Activated CD4-positive, alpha-beta T cell treated with anti-CD3 and anti-CD28 coated beads, Interleukin-2, amount 10 ng/mL, durations not matched to agents 7 days and 5 days (primary cell): ENCODE measurements around the gene GJA4. TPM values are rescaled to one million over a fixed set of nuclear protein-coding genes. Genes with fewer than 3 reads are reported as not detected.

Experiments
- CTCF ChIA-PET: fragments of 350-600 bp; sonication (Branson Sonifier 250); formaldehyde crosslinking; loops from one replicate; lab custom pipeline; 2021; ENCODE audit warnings: antibody characterized with exemption; lab: Charles Lee
- POLR2A ChIA-PET: fragments of 350-600 bp; sonication (Branson Sonifier 250); formaldehyde crosslinking; loops from one replicate; lab custom pipeline; 2021; ENCODE audit warnings: antibody characterized with exemption; lab: Charles Lee
- DNase-seq: peaks from one replicate; pipeline ENCODE4 v3.0.0-alpha.2; 2020
- H3K27ac Mint-ChIP-seq: one replicate; pipeline ENCODE4 v1.8.0; 2021; ENCODE audit warnings: mild to moderate bottlenecking, moderate library complexity, mixed read lengths
- H3K27me3 Mint-ChIP-seq: one replicate; pipeline ENCODE4 v1.8.0; 2021; ENCODE audit warnings: mixed read lengths
- H3K36me3 Mint-ChIP-seq: one replicate; pipeline ENCODE4 v1.8.0; 2021; ENCODE audit warnings: low read depth, mixed read lengths
- H3K4me1 Mint-ChIP-seq: one replicate; pipeline ENCODE4 v1.8.0; 2021; ENCODE audit warnings: mixed read lengths
- H3K4me3 Mint-ChIP-seq: one replicate; pipeline ENCODE4 v1.8.0; 2021; ENCODE audit warnings: mild to moderate bottlenecking, moderate library complexity, mixed read lengths
- H3K9me3 Mint-ChIP-seq: one replicate; pipeline ENCODE4 v1.8.0; 2021; ENCODE audit warnings: mixed read lengths
- total RNA-seq, 2 experiments: library from RNA; stranded (reverse); gene quantifications; one replicate each; pipeline ENCODE4 v1.2.3, GENCODE V29; 2021

The GJA4 gene
- total RNA-seq, 2 experiments from 2014 or later, result not detected

DNA sequence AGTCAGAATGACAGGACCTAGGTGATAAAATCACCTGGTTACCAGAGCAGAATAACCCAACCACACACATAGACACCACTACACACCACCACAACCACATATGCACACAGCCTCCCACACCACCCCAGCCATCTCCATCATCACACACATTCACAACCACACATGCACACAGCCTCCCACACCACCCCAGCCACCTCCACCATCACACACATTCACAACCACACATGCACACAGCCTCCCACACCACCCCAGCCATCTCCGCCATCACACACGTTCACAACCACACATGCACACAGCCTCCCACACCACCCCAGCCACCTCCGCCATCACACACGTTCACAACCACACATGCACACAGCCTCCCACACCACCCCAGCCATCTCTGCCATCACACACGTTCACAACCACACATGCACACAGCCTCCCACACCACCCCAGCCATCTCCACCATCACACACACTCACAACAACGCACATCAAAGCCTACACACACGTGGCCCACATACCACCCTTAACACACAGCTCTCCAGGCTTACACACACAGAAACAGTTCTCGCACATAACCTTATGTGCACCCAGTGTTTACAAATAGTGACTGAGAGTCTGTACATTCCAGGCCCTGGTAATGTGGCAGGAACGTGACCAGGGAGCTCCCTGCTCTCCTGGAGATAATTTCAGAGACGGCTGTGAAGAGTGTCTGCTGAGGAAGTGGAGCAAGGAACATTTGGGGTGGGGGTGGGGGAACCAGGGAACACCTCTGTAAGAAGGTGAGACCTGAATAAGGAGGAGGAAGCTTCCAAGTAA lies 15.1 kb upstream of the GJA4 start:
- DNase-seq, result no peak
- POLR2A ChIA-PET, result no interaction called here
- Mint-ChIP-seq H3K36me3 (no peaks in the 10 kb centered on the region), H3K27ac (no peak overlapping the region), H3K4me3 (no peak overlapping the region), H3K4me1 (no peaks in the 10 kb centered on the region), H3K9me3 (no peaks in the 10 kb centered on the region), H3K27me3 (peaks cover 32% of the 10 kb centered on the region)
- CTCF ChIA-PET, result no interaction called here

DNA sequence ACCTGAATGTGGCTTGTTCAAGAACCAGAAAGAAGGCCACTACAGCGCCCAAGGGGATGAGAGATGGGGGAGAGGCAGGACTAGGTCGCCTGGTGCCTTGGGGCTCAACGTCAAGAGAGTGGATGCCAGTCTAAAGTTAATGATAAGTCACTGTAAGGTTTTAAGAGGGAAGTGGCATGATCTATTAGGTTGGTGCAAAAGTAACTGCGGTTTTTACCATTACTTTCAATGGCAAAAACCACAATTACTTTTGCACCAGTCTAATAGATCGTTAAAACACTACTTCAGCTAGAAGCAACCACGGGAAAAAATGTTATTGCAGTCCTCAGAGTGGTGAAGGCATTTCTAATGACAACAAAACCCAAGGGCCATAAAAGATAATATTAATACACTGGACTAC lies 14.4 kb upstream of the GJA4 start:
- H3K4me3 Mint-ChIP-seq, result no peak overlapping the region
- H3K9me3 Mint-ChIP-seq, result no peaks in the 10 kb centered on the region
- H3K27ac Mint-ChIP-seq, result no peak overlapping the region
- peaks cover 37% of the 10 kb centered on the region for H3K27me3 Mint-ChIP-seq
- ChIA-PET CTCF (interaction anchor here (1.5 kb wide), 1 partner anchor 11 kb away, joined by 3 read pairs; no protein-coding TSS in a partner anchor), POLR2A (no interaction called here)
- DNase-seq, result no peak
- no peaks in the 10 kb centered on the region for H3K36me3 Mint-ChIP-seq
- no peaks in the 10 kb centered on the region for H3K4me1 Mint-ChIP-seq

DNA sequence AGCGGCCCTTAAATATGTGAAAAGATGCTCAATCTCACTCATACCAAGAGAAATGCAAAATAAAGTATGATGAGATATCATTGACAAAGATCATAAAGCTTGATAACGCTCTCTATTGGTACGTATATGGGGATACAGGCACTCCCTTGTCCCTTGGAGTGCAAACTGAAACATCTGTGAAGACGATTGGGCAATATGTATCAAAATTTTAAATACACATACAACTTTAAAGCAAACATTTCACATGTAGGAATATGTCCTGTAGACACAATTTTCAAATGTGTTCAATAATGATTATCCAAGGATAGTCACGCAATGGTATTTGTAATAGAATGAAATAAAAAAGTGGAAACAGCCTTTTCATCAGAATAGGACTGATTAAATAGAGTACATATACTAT lies 13.8 kb upstream of the GJA4 start:
- peaks cover 38% of the 10 kb centered on the region for H3K27me3 Mint-ChIP-seq
- no peak for DNase-seq
- H3K27ac Mint-ChIP-seq, result no peak overlapping the region
- POLR2A ChIA-PET, result no interaction called here
- no peaks in the 10 kb centered on the region for H3K9me3 Mint-ChIP-seq
- H3K36me3 Mint-ChIP-seq, result no peaks in the 10 kb centered on the region
- H3K4me3 Mint-ChIP-seq, result no peak overlapping the region
- CTCF ChIA-PET, result interaction anchor here (1.5 kb wide), 1 partner anchor 10 kb away, joined by 3 read pairs; no protein-coding TSS in a partner anchor
- H3K4me1 Mint-ChIP-seq, result no peaks in the 10 kb centered on the region

DNA sequence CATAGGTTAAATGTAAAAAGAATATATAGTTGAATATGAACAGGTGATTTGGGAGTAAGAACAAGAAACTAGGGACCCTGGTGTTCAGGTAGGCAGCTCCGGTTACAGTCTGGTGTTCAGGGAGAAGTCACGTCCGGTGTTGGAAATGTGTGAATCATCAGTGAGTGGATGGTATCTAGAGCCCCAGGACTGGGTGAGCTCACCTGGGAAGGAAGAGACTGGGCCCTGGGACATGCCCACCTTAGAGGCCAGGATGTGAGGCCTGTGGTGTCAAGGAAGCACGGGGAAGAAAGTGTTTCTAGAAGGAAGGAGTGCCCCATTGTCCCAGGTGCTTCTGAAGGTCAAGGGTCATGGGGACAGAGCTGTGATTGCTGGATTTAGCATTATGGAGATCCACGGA lies 13.3 kb upstream of the GJA4 start:
- Mint-ChIP-seq H3K4me3 (no peak overlapping the region), H3K36me3 (no peaks in the 10 kb centered on the region), H3K27me3 (peaks cover 38% of the 10 kb centered on the region), H3K4me1 (no peaks in the 10 kb centered on the region), H3K27ac (no peak overlapping the region), H3K9me3 (no peaks in the 10 kb centered on the region)
- CTCF ChIA-PET, result interaction anchor here (1.5 kb wide), 1 partner anchor 10 kb away, joined by 3 read pairs; no protein-coding TSS in a partner anchor
- POLR2A ChIA-PET, result no interaction called here
- no peak for DNase-seq

DNA sequence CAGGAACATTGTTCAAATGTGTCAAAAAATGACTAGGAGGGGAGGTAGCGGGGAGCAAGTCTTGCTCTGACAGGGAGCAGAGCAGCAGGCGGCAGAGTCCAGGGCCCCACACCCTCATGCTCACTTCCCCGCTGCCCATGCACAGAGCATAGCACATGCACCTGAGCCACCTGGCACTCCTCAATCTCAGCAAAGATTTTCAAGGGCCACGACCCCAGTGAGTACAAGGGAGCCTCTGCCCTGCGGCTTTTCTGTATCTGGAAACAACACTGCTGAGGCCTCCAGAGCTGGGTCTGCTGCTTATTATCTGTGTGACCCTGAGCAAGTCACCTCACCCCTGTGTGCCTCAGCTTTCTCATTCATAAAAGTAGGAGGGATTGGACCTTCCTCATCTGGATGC lies 12.8 kb upstream of the GJA4 start:
- POLR2A ChIA-PET, result no interaction called here
- no peak for DNase-seq
- no peak overlapping the region for H3K4me3 Mint-ChIP-seq
- H3K27me3 Mint-ChIP-seq, result peaks cover 38% of the 10 kb centered on the region
- H3K9me3 Mint-ChIP-seq, result no peaks in the 10 kb centered on the region
- H3K36me3 Mint-ChIP-seq, result no peaks in the 10 kb centered on the region
- CTCF ChIA-PET, result no interaction called here
- no peak overlapping the region for H3K27ac Mint-ChIP-seq
- no peaks in the 10 kb centered on the region for H3K4me1 Mint-ChIP-seq

DNA sequence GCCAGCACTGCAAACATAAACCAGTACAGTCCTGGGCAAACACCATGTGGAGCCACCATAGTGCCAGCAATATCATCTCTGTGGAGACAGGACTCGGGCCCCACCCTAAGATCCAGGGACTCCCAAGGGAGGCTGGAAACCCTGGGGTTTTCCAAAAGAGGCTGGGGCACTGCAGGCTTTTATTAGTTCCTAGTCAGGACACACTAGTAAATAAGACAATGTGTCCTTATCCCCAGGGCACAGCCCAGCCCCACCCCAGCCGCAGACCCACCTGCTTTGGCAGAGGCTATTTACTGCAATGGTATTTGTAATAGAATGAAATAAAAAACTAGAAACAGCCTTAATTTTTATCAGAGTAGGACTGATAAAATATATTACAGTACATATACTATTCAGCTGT lies 12.3 kb upstream of the GJA4 start:
- Mint-ChIP-seq H3K9me3 (no peaks in the 10 kb centered on the region), H3K36me3 (no peaks in the 10 kb centered on the region), H3K27ac (no peak overlapping the region), H3K4me1 (no peaks in the 10 kb centered on the region), H3K27me3 (peaks cover 38% of the 10 kb centered on the region), H3K4me3 (no peak overlapping the region)
- DNase-seq, result no peak
- CTCF ChIA-PET, result no interaction called here
- POLR2A ChIA-PET, result no interaction called here

DNA sequence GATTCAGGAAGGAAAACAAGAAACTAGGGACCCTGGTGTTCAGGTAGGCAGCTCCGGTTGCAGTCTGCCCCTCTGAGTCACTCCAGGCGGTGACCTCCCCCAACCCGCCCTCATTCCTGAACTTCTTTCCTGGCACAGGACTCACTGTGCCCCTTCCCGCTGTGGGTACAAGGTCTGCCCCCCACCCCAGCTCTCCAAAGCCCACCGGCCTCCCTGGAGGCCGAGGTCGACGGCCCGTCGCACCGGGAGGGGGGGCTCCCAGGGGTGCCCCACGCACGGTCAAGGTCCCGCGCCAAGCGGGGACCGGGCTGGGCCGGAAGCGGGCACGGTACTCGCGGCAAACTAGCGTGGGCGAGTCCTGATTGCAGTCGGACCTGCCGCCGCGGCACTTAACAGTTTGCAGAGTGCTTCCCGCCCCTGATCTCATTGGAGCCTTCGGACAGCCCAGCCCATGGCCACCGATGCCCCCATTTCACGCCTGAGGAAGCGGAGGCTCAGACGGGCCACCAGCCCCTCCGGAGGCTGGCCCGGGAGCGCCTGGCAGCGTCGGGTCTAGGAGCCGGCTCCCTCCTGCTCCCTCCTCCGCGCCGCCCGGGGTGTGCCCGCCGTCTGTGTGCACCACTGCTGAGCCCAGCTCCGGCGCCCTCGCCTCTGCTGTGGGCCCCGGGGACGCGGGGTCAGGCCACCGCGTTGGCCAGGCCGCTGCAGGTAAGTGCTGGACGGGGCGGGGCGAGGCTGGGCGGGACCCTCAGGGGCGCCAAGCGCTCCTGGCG lies 11.5 kb upstream of the GJA4 start, which contains the start of gene GJB3:
GJB3 (plus strand) TSS at position 144 of the 773 bp plus-strand sequence. CDS start 3,549 bp downstream, outside the sequence.
- no peak within 1 kb of the TSS for H3K27ac Mint-ChIP-seq
- ChIA-PET POLR2A (no interaction called here), CTCF (interaction anchor here (1.0 to 1.3 kb wide), 2 partner anchors 28 to 71 kb away, joined by 3 to 4 read pairs; no protein-coding TSS in a partner anchor)
- H3K9me3 Mint-ChIP-seq, result no peaks in the 10 kb centered on the region
- H3K4me3 Mint-ChIP-seq, result no peak within 1 kb of the TSS
- no peaks in the 10 kb centered on the region for H3K4me1 Mint-ChIP-seq
- peaks cover 38% of the 10 kb centered on the region for H3K27me3 Mint-ChIP-seq
- no peaks in the 10 kb centered on the region for H3K36me3 Mint-ChIP-seq
- no peak for DNase-seq

DNA sequence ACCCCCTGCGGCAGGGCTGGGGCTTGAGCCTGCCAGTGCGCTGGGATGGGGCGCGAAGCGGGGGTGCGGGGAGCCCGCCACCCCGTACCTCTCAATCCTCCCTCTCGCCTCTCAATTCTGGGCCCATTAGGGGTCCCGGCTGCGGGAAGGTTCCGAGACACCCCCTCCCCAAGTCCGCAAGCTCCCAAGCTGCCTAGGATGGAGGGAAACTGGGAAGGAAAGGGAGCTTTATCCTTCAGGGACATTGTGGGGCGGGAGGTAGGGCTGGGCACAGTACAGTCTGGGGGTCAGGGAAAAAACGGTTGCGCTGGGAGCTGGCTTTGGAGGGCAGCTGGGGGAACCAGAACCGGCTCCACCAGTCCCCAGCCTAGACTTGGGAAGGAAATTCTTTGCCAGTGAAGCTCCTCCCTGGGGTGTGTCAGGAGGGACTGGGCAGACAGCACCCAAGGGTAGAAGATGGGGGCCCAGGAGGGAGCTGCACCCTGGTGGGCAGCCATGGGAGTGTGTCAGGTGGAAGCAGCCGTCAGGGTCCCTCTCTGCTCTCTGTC lies 10.9 kb upstream of the GJA4 start:
- CTCF ChIA-PET, result interaction anchor here (1.0 to 1.3 kb wide), 2 partner anchors 28 to 71 kb away, joined by 3 to 4 read pairs; no protein-coding TSS in a partner anchor
- no peak overlapping the region for H3K4me3 Mint-ChIP-seq
- H3K36me3 Mint-ChIP-seq, result no peaks in the 10 kb centered on the region
- no peaks in the 10 kb centered on the region for H3K9me3 Mint-ChIP-seq
- DNase-seq, result no peak
- POLR2A ChIA-PET, result no interaction called here
- H3K27ac Mint-ChIP-seq, result no peak overlapping the region
- H3K27me3 Mint-ChIP-seq, result peaks cover 41% of the 10 kb centered on the region
- peaks cover 3% of the 10 kb centered on the region for H3K4me1 Mint-ChIP-seq

DNA sequence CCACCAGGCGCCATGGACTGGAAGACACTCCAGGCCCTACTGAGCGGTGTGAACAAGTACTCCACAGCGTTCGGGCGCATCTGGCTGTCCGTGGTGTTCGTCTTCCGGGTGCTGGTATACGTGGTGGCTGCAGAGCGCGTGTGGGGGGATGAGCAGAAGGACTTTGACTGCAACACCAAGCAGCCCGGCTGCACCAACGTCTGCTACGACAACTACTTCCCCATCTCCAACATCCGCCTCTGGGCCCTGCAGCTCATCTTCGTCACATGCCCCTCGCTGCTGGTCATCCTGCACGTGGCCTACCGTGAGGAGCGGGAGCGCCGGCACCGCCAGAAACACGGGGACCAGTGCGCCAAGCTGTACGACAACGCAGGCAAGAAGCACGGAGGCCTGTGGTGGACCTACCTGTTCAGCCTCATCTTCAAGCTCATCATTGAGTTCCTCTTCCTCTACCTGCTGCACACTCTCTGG lies 8.0 kb upstream of the GJA4 start:
- Mint-ChIP-seq H3K36me3 (no peaks in the 10 kb centered on the region), H3K9me3 (no peaks in the 10 kb centered on the region), H3K27me3 (peaks cover 25% of the 10 kb centered on the region), H3K27ac (no peak overlapping the region), H3K4me1 (peaks cover 4% of the 10 kb centered on the region), H3K4me3 (no peak overlapping the region)
- no peak for DNase-seq
- POLR2A ChIA-PET, result no interaction called here
- CTCF ChIA-PET, result no interaction called here

DNA sequence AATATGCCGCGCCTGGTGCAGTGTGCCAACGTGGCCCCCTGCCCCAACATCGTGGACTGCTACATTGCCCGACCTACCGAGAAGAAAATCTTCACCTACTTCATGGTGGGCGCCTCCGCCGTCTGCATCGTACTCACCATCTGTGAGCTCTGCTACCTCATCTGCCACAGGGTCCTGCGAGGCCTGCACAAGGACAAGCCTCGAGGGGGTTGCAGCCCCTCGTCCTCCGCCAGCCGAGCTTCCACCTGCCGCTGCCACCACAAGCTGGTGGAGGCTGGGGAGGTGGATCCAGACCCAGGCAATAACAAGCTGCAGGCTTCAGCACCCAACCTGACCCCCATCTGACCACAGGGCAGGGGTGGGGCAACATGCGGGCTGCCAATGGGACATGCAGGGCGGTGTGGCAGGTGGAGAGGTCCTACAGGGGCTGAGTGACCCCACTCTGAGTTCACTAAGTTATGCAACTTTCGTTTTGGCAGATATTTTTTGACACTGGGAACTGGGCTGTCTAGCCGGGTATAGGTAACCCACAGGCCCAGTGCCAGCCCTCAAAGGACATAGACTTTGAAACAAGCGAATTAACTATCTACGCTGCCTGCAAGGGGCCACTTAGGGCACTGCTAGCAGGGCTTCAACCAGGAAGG lies 7.4 kb upstream of the GJA4 start:
- CTCF ChIA-PET, result no interaction called here
- Mint-ChIP-seq H3K9me3 (no peaks in the 10 kb centered on the region), H3K4me1 (peaks cover 6% of the 10 kb centered on the region), H3K36me3 (no peaks in the 10 kb centered on the region), H3K4me3 (no peak overlapping the region), H3K27me3 (peaks cover 21% of the 10 kb centered on the region), H3K27ac (no peak overlapping the region)
- POLR2A ChIA-PET, result no interaction called here
- no peak for DNase-seq

DNA sequence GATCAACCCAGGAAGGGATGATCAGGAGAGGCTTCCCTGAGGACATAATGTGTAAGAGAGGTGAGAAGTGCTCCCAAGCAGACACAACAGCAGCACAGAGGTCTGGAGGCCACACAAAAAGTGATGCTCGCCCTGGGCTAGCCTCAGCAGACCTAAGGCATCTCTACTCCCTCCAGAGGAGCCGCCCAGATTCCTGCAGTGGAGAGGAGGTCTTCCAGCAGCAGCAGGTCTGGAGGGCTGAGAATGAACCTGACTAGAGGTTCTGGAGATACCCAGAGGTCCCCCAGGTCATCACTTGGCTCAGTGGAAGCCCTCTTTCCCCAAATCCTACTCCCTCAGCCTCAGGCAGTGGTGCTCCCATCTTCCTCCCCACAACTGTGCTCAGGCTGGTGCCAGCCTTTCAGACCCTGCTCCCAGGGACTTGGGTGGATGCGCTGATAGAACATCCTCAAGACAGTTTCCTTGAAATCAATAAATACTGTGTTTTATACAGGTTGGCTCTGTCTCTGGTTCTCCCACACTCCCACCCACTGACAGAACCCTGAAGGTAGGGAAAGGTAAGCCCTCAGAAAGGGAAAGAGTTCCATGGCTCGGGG lies 6.8 kb upstream of the GJA4 start:
- H3K9me3 Mint-ChIP-seq, result no peaks in the 10 kb centered on the region
- H3K27ac Mint-ChIP-seq, result no peak overlapping the region
- ChIA-PET POLR2A (no interaction called here), CTCF (interaction anchor here (0.7 kb wide), 1 partner anchor 80 kb away, joined by 5 read pairs; no protein-coding TSS in a partner anchor)
- peaks cover 6% of the 10 kb centered on the region for H3K4me1 Mint-ChIP-seq
- H3K36me3 Mint-ChIP-seq, result no peaks in the 10 kb centered on the region
- H3K4me3 Mint-ChIP-seq, result no peak overlapping the region
- H3K27me3 Mint-ChIP-seq, result peaks cover 17% of the 10 kb centered on the region
- no peak for DNase-seq
